Keratinocyte (primary cell): ENCODE measurements around the gene AP2A1.

ENCODE experiments used
- CTCF ChIP-seq, 3 experiments: IDR thresholded peaks in 1 of 3; conservative IDR thresholded peaks in 1 of 3; optimal IDR thresholded peaks in 1 of 3; 2 replicates in 2 of 3; 3 replicates in 1 of 3; pipeline versions ENCODE3 to v1.5.1; 2011; ENCODE audit warnings: low read length in 3 of 3, mild to moderate bottlenecking in 3 of 3, moderate library complexity in 2 of 3, control low read depth in 1 of 3, inconsistent platforms in 1 of 3; ENCODE audit not compliant: insufficient read depth in 2 of 3; ENCODE audit errors: extremely low read depth in 1 of 3
- EZH2 ChIP-seq: IDR thresholded peaks from one replicate; pipeline ENCODE4 v1.6.1; 2012; ENCODE audit warnings: inconsistent platforms, mild to moderate bottlenecking, low read length, moderate library complexity

- no peak for TF ChIP-seq CTCF (optimal IDR thresholded peaks at IDR 0.05 in 1 of 3, IDR thresholded peaks at IDR 0.05 in 1 of 3, conservative IDR thresholded peaks at IDR 0.05 in 1 of 3; ENCODE audit: extremely low read depth in 1 of 3, insufficient read depth in 2 of 3, low read length in 3 of 3)
- no peak for TF ChIP-seq EZH2
These were observed 40.5 kb downstream of the AP2A1 start for GRCh38 chr19:49807058-49807903.
